NCI-H2196 (cell line): ENCODE results near the gene SUPV3L1.

ENCODE experiments used
- DNase-seq: peaks from one replicate; lab custom pipeline; 2025; ENCODE audit not compliant: unreplicated experiment; lab: John Stamatoyannopoulos, UW

The SUPV3L1 gene

GRCh38 chr10:69254877-69255276, 74.8 kb downstream of the SUPV3L1 start:
- no peak for DNase-seq
